Measurements from ENCODE around the gene KCNIP1. TPM values are rescaled to one million over a fixed set of nuclear protein-coding genes. Genes with fewer than 3 reads are reported as not detected.

KCNIP1 gene
- total RNA-seq, 1 donor from 2014 or later = 12.6 TPM

GRCh38 chr5:170642066-170642735, 138.4 kb downstream of the KCNIP1 start:
- peaks cover 20% of the 10 kb centered on the region for H3K27me3 Mint-ChIP-seq (ENCODE audit: unreplicated experiment)
- H3K4me3 Mint-ChIP-seq (ENCODE audit: unreplicated experiment) = no peak overlapping the region
- TF ChIP-seq CTCF (IDR thresholded peaks at IDR 0.05) = no peak
- DNase-seq (ENCODE audit: extremely low spot score, unreplicated experiment) = no peak
- H3K4me1 Mint-ChIP-seq (ENCODE audit: unreplicated experiment) = peaks cover 2% of the 10 kb centered on the region
- H3K9me3 Mint-ChIP-seq (ENCODE audit: unreplicated experiment) = no peaks in the 10 kb centered on the region
- H3K36me3 Mint-ChIP-seq (ENCODE audit: unreplicated experiment) = no peaks in the 10 kb centered on the region
- no peak overlapping the region for H3K27ac Mint-ChIP-seq (ENCODE audit: unreplicated experiment)

- no peaks in the 10 kb centered on the region for H3K9me3 Mint-ChIP-seq (ENCODE audit: unreplicated experiment)
- no peak overlapping the region for H3K27ac Mint-ChIP-seq (ENCODE audit: unreplicated experiment)
- H3K27me3 Mint-ChIP-seq (ENCODE audit: unreplicated experiment) = peaks cover 20% of the 10 kb centered on the region
- no peak for TF ChIP-seq CTCF (IDR thresholded peaks at IDR 0.05)
- H3K36me3 Mint-ChIP-seq (ENCODE audit: unreplicated experiment) = no peaks in the 10 kb centered on the region
- no peak for DNase-seq (ENCODE audit: extremely low spot score, unreplicated experiment)
- peaks cover 2% of the 10 kb centered on the region for H3K4me1 Mint-ChIP-seq (ENCODE audit: unreplicated experiment)
- H3K4me3 Mint-ChIP-seq (ENCODE audit: unreplicated experiment) = no peak overlapping the region
Measured at GRCh38 chr5:170642776-170643436, 139.1 kb downstream of the KCNIP1 start.

GRCh38 chr5:170643591-170643990, 139.8 kb downstream of the KCNIP1 start:
- H3K27me3 Mint-ChIP-seq (ENCODE audit: unreplicated experiment) = peaks cover 20% of the 10 kb centered on the region
- H3K4me3 Mint-ChIP-seq (ENCODE audit: unreplicated experiment) = no peak overlapping the region
- TF ChIP-seq CTCF (IDR thresholded peaks at IDR 0.05) = no peak
- no peaks in the 10 kb centered on the region for H3K9me3 Mint-ChIP-seq (ENCODE audit: unreplicated experiment)
- H3K4me1 Mint-ChIP-seq (ENCODE audit: unreplicated experiment) = peaks cover 3% of the 10 kb centered on the region
- no peaks in the 10 kb centered on the region for H3K36me3 Mint-ChIP-seq (ENCODE audit: unreplicated experiment)
- no peak overlapping the region for H3K27ac Mint-ChIP-seq (ENCODE audit: unreplicated experiment)
- no peak for DNase-seq (ENCODE audit: extremely low spot score, unreplicated experiment)

- Mint-ChIP-seq H3K4me1 (ENCODE audit: unreplicated experiment) (peaks cover 2% of the 10 kb centered on the region), H3K9me3 (ENCODE audit: unreplicated experiment) (no peaks in the 10 kb centered on the region), H3K36me3 (ENCODE audit: unreplicated experiment) (no peaks in the 10 kb centered on the region), H3K4me3 (ENCODE audit: unreplicated experiment) (no peak overlapping the region), H3K27ac (ENCODE audit: unreplicated experiment) (no peak overlapping the region), H3K27me3 (ENCODE audit: unreplicated experiment) (peaks cover 23% of the 10 kb centered on the region)
- no peak for TF ChIP-seq CTCF (IDR thresholded peaks at IDR 0.05)
- no peak for DNase-seq (ENCODE audit: extremely low spot score, unreplicated experiment)
Measured at GRCh38 chr5:170644501-170644900, 140.7 kb downstream of the KCNIP1 start.

- DNase-seq (ENCODE audit: extremely low spot score, unreplicated experiment) = no peak
- Mint-ChIP-seq H3K4me1 (ENCODE audit: unreplicated experiment) (peaks cover 2% of the 10 kb centered on the region), H3K27ac (ENCODE audit: unreplicated experiment) (no peak overlapping the region), H3K36me3 (ENCODE audit: unreplicated experiment) (no peaks in the 10 kb centered on the region), H3K4me3 (ENCODE audit: unreplicated experiment) (no peak overlapping the region), H3K27me3 (ENCODE audit: unreplicated experiment) (peaks cover 27% of the 10 kb centered on the region), H3K9me3 (ENCODE audit: unreplicated experiment) (no peaks in the 10 kb centered on the region)
- no peak for TF ChIP-seq CTCF (IDR thresholded peaks at IDR 0.05)
Measured at GRCh38 chr5:170648541-170648940, 144.7 kb downstream of the KCNIP1 start.

Measured in osteocyte (in vitro differentiated cells).